Retinal pigment epithelial cell (primary cell): ENCODE data around the gene LCN2.
A peak's percentile ranks its signal among the peaks of the same experiment; 100 is the strongest.

Experiments used
- DNase-seq: peaks from one replicate; pipeline ENCODE4 v3.0.0-alpha.2; 2010; ENCODE audit warnings: low read depth
- H3K4me3 ChIP-seq: 2 replicates; pipeline ENCODE4 v1.5.1; 2011; ENCODE audit warnings: mild to moderate bottlenecking, low read length, control low read depth, moderate library complexity
- CTCF ChIP-seq: conservative IDR thresholded peaks from 2 replicates; pipeline ENCODE4 v1.5.1; 2011; ENCODE audit warnings: low read depth, low read length, control low read depth, inconsistent platforms

Gene LCN2

GRCh38 chr9:128115187-128116103, 33.8 kb upstream of the LCN2 start:
- DNase-seq = no peak
- no peak for TF ChIP-seq CTCF
- H3K4me3 ChIP-seq = no peak overlapping the region

GRCh38 chr9:128116104-128117083, 32.9 kb upstream of the LCN2 start:
- no peak for TF ChIP-seq CTCF
- DNase-seq = no peak
- no peak overlapping the region for H3K4me3 ChIP-seq

GRCh38 chr9:128117613-128118471, 31.4 kb upstream of the LCN2 start:
- no peak for DNase-seq

GRCh38 chr9:128118472-128118857, 30.8 kb upstream of the LCN2 start:
- no peak overlapping the region for H3K4me3 ChIP-seq
- no peak for DNase-seq
- TF ChIP-seq CTCF = no peak

More at GRCh38 chr9:128117613-128118471, 31.4 kb upstream of the LCN2 start:
- no peak overlapping the region for H3K4me3 ChIP-seq
- TF ChIP-seq CTCF = peak; percentile 100

- TF ChIP-seq CTCF = no peak
These were observed 30.1 kb upstream of the LCN2 start for GRCh38 chr9:128118971-128119665.

GRCh38 chr9:128120061-128120740, 29.1 kb upstream of the LCN2 start:
- no peak for TF ChIP-seq CTCF
- no peak overlapping the region for H3K4me3 ChIP-seq
- no peak for DNase-seq

More at GRCh38 chr9:128118971-128119665, 30.1 kb upstream of the LCN2 start:
- no peak for DNase-seq
- H3K4me3 ChIP-seq = no peak overlapping the region
